Chondrocyte (in vitro differentiated cells): ENCODE measurements around the gene MAPKAP1. TPM values are rescaled to one million over a fixed set of nuclear protein-coding genes. Genes with fewer than 3 reads are reported as not detected.

Experiments used
- DNase-seq: peaks from one replicate; pipeline ENCODE4 v3.0.0; 2021; ENCODE audit warnings: mixed read lengths, low spot score
- H3K27ac Mint-ChIP-seq: one replicate; pipeline ENCODE4 v1.8.0; 2021; ENCODE audit warnings: mild to moderate bottlenecking, moderate library complexity, mixed read lengths; ENCODE audit not compliant: unreplicated experiment
- H3K27me3 Mint-ChIP-seq: 2 replicates; pipeline ENCODE4 v1.8.0; 2021; ENCODE audit warnings: low read depth, mixed read lengths
- H3K36me3 Mint-ChIP-seq: 2 replicates; pipeline ENCODE4 v1.8.0; 2021; ENCODE audit warnings: low read depth, mixed read lengths
- H3K4me1 Mint-ChIP-seq: 2 replicates; pipeline ENCODE4 v1.8.0; 2021; ENCODE audit warnings: low read depth, mild to moderate bottlenecking, mixed read lengths
- H3K4me3 Mint-ChIP-seq: one replicate; pipeline ENCODE4 v1.8.0; 2021; ENCODE audit warnings: mild to moderate bottlenecking, moderate library complexity, mixed read lengths; ENCODE audit not compliant: unreplicated experiment
- H3K9me3 Mint-ChIP-seq: 2 replicates; pipeline ENCODE4 v1.8.0; 2021; ENCODE audit warnings: low read depth, mixed read lengths
- total RNA-seq: library from RNA; stranded (reverse); gene quantifications from 3 replicates; pipeline ENCODE4 v1.2.1, GENCODE V29; 2021
- TF ChIP-seq, protein P1 (sequence below): fragments of 200-600 bp; sonication (generic); IDR thresholded peaks from 2 replicates; pipeline ENCODE4 v1.5.0; 2021; ENCODE audit warnings: antibody characterized with exemption, mild to moderate bottlenecking, moderate library complexity

Gene MAPKAP1
- total RNA-seq, 1 donor from 2014 or later: 91.5 TPM

DNA sequence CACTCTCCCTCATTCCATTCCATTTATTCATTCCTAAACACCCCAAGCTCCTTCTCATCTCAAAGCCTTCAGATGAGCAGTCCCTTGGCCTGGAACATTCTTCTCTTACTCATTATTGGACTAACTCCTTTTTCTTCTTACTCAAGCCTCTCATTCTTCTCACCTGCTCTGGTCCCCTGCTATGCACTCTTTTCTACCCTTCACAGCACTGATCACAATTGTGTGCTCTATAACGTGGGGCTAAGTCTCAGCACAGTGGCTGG, 212.4 kb downstream of the MAPKAP1 start:
- no peaks in the 10 kb centered on the region for H3K9me3 Mint-ChIP-seq
- peaks cover 1% of the 10 kb centered on the region for H3K36me3 Mint-ChIP-seq
- DNase-seq: no peak
- H3K4me3 Mint-ChIP-seq: no peak overlapping the region
- no peaks in the 10 kb centered on the region for H3K27me3 Mint-ChIP-seq
- TF ChIP-seq, protein P1, sequence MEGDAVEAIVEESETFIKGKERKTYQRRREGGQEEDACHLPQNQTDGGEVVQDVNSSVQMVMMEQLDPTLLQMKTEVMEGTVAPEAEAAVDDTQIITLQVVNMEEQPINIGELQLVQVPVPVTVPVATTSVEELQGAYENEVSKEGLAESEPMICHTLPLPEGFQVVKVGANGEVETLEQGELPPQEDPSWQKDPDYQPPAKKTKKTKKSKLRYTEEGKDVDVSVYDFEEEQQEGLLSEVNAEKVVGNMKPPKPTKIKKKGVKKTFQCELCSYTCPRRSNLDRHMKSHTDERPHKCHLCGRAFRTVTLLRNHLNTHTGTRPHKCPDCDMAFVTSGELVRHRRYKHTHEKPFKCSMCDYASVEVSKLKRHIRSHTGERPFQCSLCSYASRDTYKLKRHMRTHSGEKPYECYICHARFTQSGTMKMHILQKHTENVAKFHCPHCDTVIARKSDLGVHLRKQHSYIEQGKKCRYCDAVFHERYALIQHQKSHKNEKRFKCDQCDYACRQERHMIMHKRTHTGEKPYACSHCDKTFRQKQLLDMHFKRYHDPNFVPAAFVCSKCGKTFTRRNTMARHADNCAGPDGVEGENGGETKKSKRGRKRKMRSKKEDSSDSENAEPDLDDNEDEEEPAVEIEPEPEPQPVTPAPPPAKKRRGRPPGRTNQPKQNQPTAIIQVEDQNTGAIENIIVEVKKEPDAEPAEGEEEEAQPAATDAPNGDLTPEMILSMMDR: no peak
- peak overlapping the region; percentile 53 for H3K27ac Mint-ChIP-seq
- peaks cover 18% of the 10 kb centered on the region for H3K4me1 Mint-ChIP-seq

DNA sequence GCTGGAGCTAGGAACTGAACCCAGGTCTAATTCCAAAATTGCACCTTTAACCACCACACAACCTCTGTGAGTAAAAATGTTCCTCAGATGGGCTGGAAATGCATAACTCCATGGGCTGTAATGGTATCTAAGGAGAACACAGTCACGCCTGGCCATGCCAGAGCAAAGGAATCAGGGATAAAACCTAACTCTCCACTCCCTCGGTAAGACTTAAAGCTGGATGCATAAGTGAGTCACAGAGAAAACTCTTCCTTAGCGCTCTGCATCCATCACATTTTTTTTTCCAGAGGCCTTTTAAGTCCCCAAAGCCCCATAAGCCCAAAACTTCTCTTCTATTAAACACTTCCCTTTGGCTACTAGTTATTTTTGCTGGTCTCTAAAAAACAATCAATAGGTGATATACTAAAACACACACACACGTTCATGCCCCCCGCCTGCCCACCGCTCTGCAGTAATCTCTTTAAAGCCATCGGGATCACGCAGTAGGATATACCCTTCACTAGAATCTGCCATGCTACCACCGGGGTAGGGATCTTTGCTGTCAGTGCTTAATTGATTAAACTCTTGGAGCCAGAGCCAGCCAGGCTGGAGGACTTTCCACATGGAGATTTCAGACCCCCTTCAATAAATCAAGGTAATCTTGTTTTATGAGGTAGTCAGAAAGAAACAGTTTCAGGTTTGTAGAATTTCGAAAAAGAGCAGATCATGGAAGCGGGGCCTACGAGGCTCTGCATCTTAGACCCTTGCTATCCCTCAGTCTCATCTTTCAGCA, 212.9 kb downstream of the MAPKAP1 start:
- H3K9me3 Mint-ChIP-seq: no peaks in the 10 kb centered on the region
- H3K36me3 Mint-ChIP-seq: peaks cover 1% of the 10 kb centered on the region
- peaks cover 18% of the 10 kb centered on the region for H3K4me1 Mint-ChIP-seq
- no peaks in the 10 kb centered on the region for H3K27me3 Mint-ChIP-seq
- H3K4me3 Mint-ChIP-seq: no peak overlapping the region
- TF ChIP-seq, protein P1: no peak
- no peak for DNase-seq
- H3K27ac Mint-ChIP-seq: no peak overlapping the region

DNA sequence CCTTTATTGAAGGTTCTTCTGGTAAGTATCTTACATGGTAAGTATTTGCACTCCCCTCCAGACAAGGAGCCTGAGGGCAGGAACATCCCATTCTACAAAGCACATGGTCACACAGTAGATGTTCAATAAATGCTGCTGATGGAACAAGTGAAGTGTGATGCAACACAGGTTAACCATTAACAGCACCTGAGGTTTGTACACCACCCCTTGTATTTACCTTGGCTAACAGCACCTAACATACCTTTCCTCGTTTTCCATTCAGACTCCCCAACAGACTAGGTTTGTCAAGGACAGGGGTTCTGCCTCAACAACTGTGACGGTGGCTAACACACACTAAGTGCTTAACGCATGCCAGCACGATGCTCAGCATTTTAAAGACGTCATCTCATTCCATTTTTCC, 213.6 kb downstream of the MAPKAP1 start:
- DNase-seq: no peak
- Mint-ChIP-seq H3K4me3 (no peak overlapping the region), H3K27me3 (no peaks in the 10 kb centered on the region), H3K36me3 (peaks cover 1% of the 10 kb centered on the region), H3K27ac (no peak overlapping the region), H3K4me1 (peaks cover 15% of the 10 kb centered on the region), H3K9me3 (no peaks in the 10 kb centered on the region)
- TF ChIP-seq, protein P1: no peak

- Mint-ChIP-seq H3K36me3 (peaks cover 1% of the 10 kb centered on the region), H3K27ac (no peak overlapping the region), H3K9me3 (no peaks in the 10 kb centered on the region), H3K4me3 (no peak overlapping the region), H3K4me1 (peaks cover 15% of the 10 kb centered on the region), H3K27me3 (no peaks in the 10 kb centered on the region)
- no peak for DNase-seq
- TF ChIP-seq, protein P1: no peak
Observed at GRCh38 chr9:125492719-125493118, 214.3 kb downstream of the MAPKAP1 start.

GRCh38 chr9:125487842-125488241, 219.2 kb downstream of the MAPKAP1 start:
- Mint-ChIP-seq H3K9me3 (no peaks in the 10 kb centered on the region), H3K4me1 (peaks cover 33% of the 10 kb centered on the region), H3K27ac (no peak overlapping the region), H3K36me3 (peaks cover 1% of the 10 kb centered on the region), H3K27me3 (no peaks in the 10 kb centered on the region), H3K4me3 (no peak overlapping the region)
- TF ChIP-seq, protein P1: no peak
- no peak for DNase-seq
